Transverse colon (tissue), 4 donors: ENCODE measurements around the gene TM6SF1. TPM values are rescaled to one million over a fixed set of nuclear protein-coding genes. Genes with fewer than 3 reads are reported as not detected.

Source experiments
- DNase-seq: peaks from one replicate; pipeline ENCODE4 v3.0.0-alpha.2; 2019
- H3K27ac ChIP-seq, 4 donors: fragments of 200-600 bp; sonication (generic); 2 replicates each; pipeline ENCODE4 v1.5.1; 2016 to 2018; ENCODE audit warnings: inconsistent platforms in 4 of 4
- H3K27me3 ChIP-seq: fragments of 200-600 bp; sonication (generic); 2 replicates; pipeline ENCODE4 v1.5.1; 2017; ENCODE audit warnings: inconsistent platforms
- H3K36me3 ChIP-seq, 4 donors: fragments of 200-600 bp; sonication (generic); 2 replicates each; pipeline ENCODE4 v1.5.1; 2017 to 2019; ENCODE audit warnings: inconsistent platforms in 4 of 4
- H3K4me1 ChIP-seq, 4 donors: fragments of 200-600 bp; sonication (generic); 2 replicates each; pipeline ENCODE4 v1.5.1; 2017 to 2020; ENCODE audit warnings: inconsistent platforms in 4 of 4
- H3K4me3 ChIP-seq, 4 donors: fragments of 200-600 bp; sonication (generic); 1 replicate in 1 of 4; 2 replicates in 3 of 4; pipeline versions ENCODE4 v1.5.1 to v1.6.1; 2017 to 2019; ENCODE audit warnings: inconsistent platforms in 4 of 4
- H3K9me3 ChIP-seq, 2 donors: fragments of 200-600 bp; sonication (generic); 2 replicates each; pipeline ENCODE4 v1.5.1; 2017 to 2019; ENCODE audit warnings: inconsistent platforms in 2 of 2
- CTCF ChIP-seq, 5 experiments: fragments of 200-600 bp in 3 of 5; fragments of 450-650 bp in 2 of 5; sonication (generic) in 3 of 5; IDR thresholded peaks; 1 replicate in 2 of 5; 2 replicates in 3 of 5; pipeline ENCODE4 v1.5.1; 2016 to 2017; ENCODE audit warnings: antibody characterized with exemption in 5 of 5, inconsistent platforms in 3 of 5, mild to moderate bottlenecking in 2 of 5, moderate library complexity in 1 of 5
- EP300 ChIP-seq: sonication (generic); formaldehyde crosslinking; IDR thresholded peaks from one replicate; pipeline ENCODE4 v1.6.1; 2017; ENCODE audit warnings: antibody characterized with exemption, low read depth
- POLR2A ChIP-seq: fragments of 450-650 bp; IDR thresholded peaks from one replicate; pipeline ENCODE4 v1.6.1; 2016; ENCODE audit warnings: antibody characterized with exemption, mild to moderate bottlenecking, moderate library complexity
- POLR2AphosphoS5 ChIP-seq, 3 donors: sonication (generic); formaldehyde crosslinking; IDR thresholded peaks; one replicate each; pipeline ENCODE4 v1.6.1; 2016; ENCODE audit warnings: antibody characterized with exemption in 3 of 3
- WGBS, 2 donors: methylation state at CpG; one replicate each; pipeline ENCODE4 v1.1.5; 2018; ENCODE audit warnings: low coverage in 1 of 2; 5-methylcytosine and 5-hydroxymethylcytosine counted together
- in situ Hi-C, 4 donors: fragments of 200-750 bp; cut with MboI; loops; one replicate each; pipeline versions ENCODE4 v1.15.0 to v1.15.1; 2017; ENCODE audit warnings: low sequenced_read_pairs in 3 of 4, low pct_ligation_motif_present in 1 of 4, low pct_unique_long_range_greater_than_20kb in 1 of 4
- intact Hi-C: fragments of 100-400 bp; cut with DNase I; formaldehyde crosslinking; loops from one replicate; pipeline ENCODE4 v1.15.1; 2023; ENCODE audit warnings: low total_unique reads
- total RNA-seq, 4 donors: library from RNA; depleted of rRNA; stranded (reverse); fragments of >200 nt; gene quantifications; one replicate each; pipeline ENCODE4 v1.1.0, GENCODE V29; 2016

TM6SF1 gene
- total RNA-seq, 4 donors from 2014 or later = 0.96 to 1.7 TPM; not detected in 2

- in situ Hi-C loops (no loop called here), intact Hi-C loops (no loop called here)
- Histone ChIP-seq H3K9me3 (no peaks in the 10 kb centered on the region), H3K36me3 (no peaks in the 10 kb centered on the region), H3K4me1 (no peaks in the 10 kb centered on the region), H3K27ac (no peak overlapping the region), H3K4me3 (no peak overlapping the region), H3K27me3 (peaks cover 4% of the 10 kb centered on the region)
- 91 to 100% methylated on average over 1 to 3 of the region's 3 CpGs for WGBS, 2 donors
- TF ChIP-seq EP300 = no peak
- TF ChIP-seq POLR2A = no peak
- TF ChIP-seq CTCF (IDR thresholded peaks at IDR 0.05) = no peak
- TF ChIP-seq POLR2AphosphoS5 (IDR thresholded peaks at IDR 0.05) = no peak
- DNase-seq = no peak
Measured at GRCh38 chr15:83115410-83115809, 8.0 kb downstream of the TM6SF1 start.

DNA sequence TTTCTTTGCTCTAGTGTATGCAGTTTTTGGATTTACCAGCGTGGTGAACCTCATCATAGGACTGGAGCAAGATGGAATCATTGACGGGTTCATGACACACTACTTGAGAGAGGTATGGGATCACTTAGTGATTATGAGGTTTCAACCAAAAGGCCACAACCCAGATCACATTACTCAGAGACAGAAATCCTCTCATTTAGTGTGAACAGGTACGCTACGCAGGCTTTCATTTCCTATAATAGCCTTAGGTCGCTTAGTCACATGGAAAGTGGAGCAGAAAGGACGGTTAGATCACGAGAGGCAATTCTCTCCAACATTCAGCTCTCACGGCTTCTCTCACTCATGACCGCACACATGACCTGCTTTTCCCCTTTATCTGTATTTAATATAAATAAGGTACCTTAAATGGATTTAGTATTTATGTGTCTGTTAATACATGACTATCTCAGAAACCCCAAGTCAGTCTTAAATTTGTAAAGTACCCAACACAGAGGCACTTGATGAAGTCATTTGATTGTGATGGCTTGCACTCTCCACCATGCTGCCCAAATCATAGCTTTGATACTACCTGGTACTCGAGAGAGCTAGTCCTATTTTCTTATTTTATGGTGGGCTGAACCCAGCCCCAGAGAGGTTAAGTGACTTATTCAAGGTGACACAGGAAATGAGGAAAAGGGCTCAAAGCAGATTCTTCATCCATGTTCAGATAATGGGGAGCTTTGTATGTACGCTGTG lies 8.6 kb downstream of the TM6SF1 start:
- intact Hi-C loops = no loop called here
- no peak for DNase-seq
- Histone ChIP-seq H3K4me3 (no peak overlapping the region), H3K9me3 (no peaks in the 10 kb centered on the region), H3K27me3 (no peaks in the 10 kb centered on the region), H3K27ac (no peak overlapping the region), H3K36me3 (no peaks in the 10 kb centered on the region), H3K4me1 (no peaks in the 10 kb centered on the region)
- TF ChIP-seq CTCF (IDR thresholded peaks at IDR 0.05) (no peak), POLR2AphosphoS5 (IDR thresholded peaks at IDR 0.05) (no peak), POLR2A (no peak), EP300 (no peak)
- WGBS, 2 donors = 85 to 94% methylated on average over 3 to 11 of the region's 11 CpGs
- in situ Hi-C loops = no loop called here

GRCh38 chr15:83118291-83118827 lies 10.9 kb downstream of the TM6SF1 start:
- intact Hi-C loops (no loop called here), in situ Hi-C loops (no loop called here)
- H3K27ac ChIP-seq = no peak overlapping the region
- no peaks in the 10 kb centered on the region for H3K36me3 ChIP-seq
- no peak for DNase-seq
- TF ChIP-seq POLR2A (no peak), EP300 (no peak), POLR2AphosphoS5 (IDR thresholded peaks at IDR 0.05) (no peak), CTCF (IDR thresholded peaks at IDR 0.05) (no peak)
- H3K4me1 ChIP-seq = no peaks in the 10 kb centered on the region
- no peak overlapping the region for H3K4me3 ChIP-seq
- WGBS, 2 donors = 52 to 61% methylated on average over 6 of the region's 6 CpGs
- no peaks in the 10 kb centered on the region for H3K27me3 ChIP-seq
- H3K9me3 ChIP-seq = no peaks in the 10 kb centered on the region

DNA sequence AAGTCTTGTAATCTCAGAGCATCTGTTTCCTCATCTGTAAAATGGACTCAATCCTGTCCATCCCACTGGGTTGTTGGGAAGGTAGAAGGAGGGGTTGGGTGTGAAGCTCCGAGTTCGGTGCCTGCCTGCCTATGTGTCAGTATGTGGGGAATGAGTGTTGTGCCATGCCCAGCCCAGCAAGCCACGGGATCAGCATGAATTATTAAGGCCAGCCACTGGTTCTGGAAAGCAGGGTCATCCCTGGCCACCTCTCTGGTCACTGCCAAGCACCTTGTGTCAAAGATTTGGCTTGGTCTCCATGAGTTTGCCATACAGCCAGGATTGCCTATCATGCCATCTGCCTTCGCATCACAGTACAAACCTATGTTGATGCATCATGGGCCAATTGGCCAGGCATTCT lies 11.5 kb downstream of the TM6SF1 start:
- no peak overlapping the region for H3K4me3 ChIP-seq
- in situ Hi-C loops (no loop called here), intact Hi-C loops (no loop called here)
- no peak for DNase-seq
- TF ChIP-seq CTCF (IDR thresholded peaks at IDR 0.05) (no peak), POLR2A (no peak), EP300 (no peak)
- no peaks in the 10 kb centered on the region for H3K36me3 ChIP-seq
- H3K27ac ChIP-seq = no peak overlapping the region
- H3K27me3 ChIP-seq = no peaks in the 10 kb centered on the region
- 90% methylated on average over 4 of the region's 4 CpGs; no CpG with 5 or more reads in 1 of the 2 donors for WGBS, 2 donors
- no peaks in the 10 kb centered on the region for H3K9me3 ChIP-seq
- no peaks in the 10 kb centered on the region for H3K4me1 ChIP-seq
